ENCODE results near the gene MCFD2.

GRCh38 chr2:46936566-46936965, 21.0 kb upstream of the MCFD2 start:
- no peak for TF ChIP-seq CTCF (IDR thresholded peaks at IDR 0.05)
- TF ChIP-seq EZH2 (IDR thresholded peaks at IDR 0.05), result no peak

Data from neural progenitor cell (in vitro differentiated cells).